RWPE1 (cell line): ENCODE measurements around the gene GIMD1.

Source experiments
- CTCF ChIA-PET: fragments of 350-600 bp; sonication (Branson Sonifier 250); formaldehyde crosslinking; extraction: SDS; loops from one replicate; lab custom pipeline; 2021; lab: Yijun Ruan, JAX
- POLR2A ChIA-PET: fragments of 400-600 bp; formaldehyde crosslinking; extraction: SDS; loops from one replicate; lab custom pipeline; 2020; ENCODE audit warnings: antibody characterized with exemption; ENCODE audit not compliant: low non-redundant PET; lab: Yijun Ruan, JAX
- DNase-seq: peaks from one replicate; pipeline ENCODE4 v3.0.0; 2012; ENCODE audit warnings: low spot score
- H3K27ac ChIP-seq: fragments of 450-650 bp; 2 replicates; pipeline ENCODE4 v1.5.1; 2017
- CTCF ChIP-seq: fragments of 450-650 bp; conservative IDR thresholded peaks from 2 replicates; pipeline ENCODE4 v1.5.1; 2017; ENCODE audit warnings: low read depth, mild to moderate bottlenecking

Gene GIMD1

GRCh38 chr4:106358899-106359298 is 9.7 kb downstream of the GIMD1 start:
- ChIA-PET POLR2A (no interaction called here), CTCF (interaction anchor here (0.5 to 1.2 kb wide), 2 partner anchors 11 to 144 kb away, joined by 3 read pairs; no protein-coding TSS in a partner anchor)
- DNase-seq: no peak
- TF ChIP-seq CTCF: no peak
- no peak overlapping the region for H3K27ac ChIP-seq

GRCh38 chr4:106355193-106355592 is 13.4 kb downstream of the GIMD1 start:
- DNase-seq: no peak
- POLR2A ChIA-PET: no interaction called here
- CTCF ChIA-PET: interaction anchor here (0.8 to 1.2 kb wide), 3 partner anchors 11 to 544 kb away, joined by 3 to 5 read pairs (median 4); no protein-coding TSS in a partner anchor

GRCh38 chr4:106353786-106354185 is 14.8 kb downstream of the GIMD1 start:
- DNase-seq: no peak
- CTCF ChIA-PET: interaction anchor here (0.6 kb wide), 1 partner anchor 985 kb away, joined by 3 read pairs; no protein-coding TSS in a partner anchor
- POLR2A ChIA-PET: no interaction called here
- H3K27ac ChIP-seq: no peak overlapping the region
- TF ChIP-seq CTCF: no peak

More at GRCh38 chr4:106355193-106355592, 13.4 kb downstream of the GIMD1 start:
- no peak for TF ChIP-seq CTCF
- H3K27ac ChIP-seq: no peak overlapping the region

GRCh38 chr4:106351016-106351415 is 17.6 kb downstream of the GIMD1 start:
- H3K27ac ChIP-seq: no peak overlapping the region
- TF ChIP-seq CTCF: no peak
- ChIA-PET CTCF (interaction anchor here (0.7 kb wide), 1 partner anchor 204 kb away, joined by 3 read pairs; no protein-coding TSS in a partner anchor), POLR2A (no interaction called here)
- no peak for DNase-seq

- no peak for TF ChIP-seq CTCF
- ChIA-PET POLR2A (no interaction called here), CTCF (no interaction called here)
- no peak overlapping the region for H3K27ac ChIP-seq
- DNase-seq: no peak
Observed at GRCh38 chr4:106347167-106347566, 21.4 kb downstream of the GIMD1 start.

- ChIA-PET POLR2A (interaction anchor here (0.6 kb wide), 1 partner anchor 97 kb away, joined by 3 read pairs; no protein-coding TSS in a partner anchor), CTCF (interaction anchor here (0.6 to 1.0 kb wide), 2 partner anchors 10 to 105 kb away, joined by 3 read pairs; no protein-coding TSS in a partner anchor)
- DNase-seq: no peak
- H3K27ac ChIP-seq: no peak overlapping the region
- no peak for TF ChIP-seq CTCF
Observed at GRCh38 chr4:106344647-106344970, 24.0 kb downstream of the GIMD1 start.
